GM18909 (cell line): ENCODE results near the gene C9.
"Not testable (repeated sequence)": the region's sequence is repeated elsewhere in the genome, so short reads cannot be mapped to it uniquely, and the experiment has no call there.

Experiments
- ATAC-seq: cut with Tn5 transposase; IDR thresholded peaks from one replicate; pipeline ENCODE4 v1.9.1; 2021; ENCODE audit warnings: mild to moderate bottlenecking; ENCODE audit not compliant: unreplicated experiment, poor library complexity

The C9 gene

GRCh38 chr5:39272869-39273231, 91.4 kb downstream of the C9 start:
- ATAC-seq: not testable (repeated sequence)

GRCh38 chr5:39270225-39270848, 94.0 kb downstream of the C9 start:
- peak; percentile 90 for ATAC-seq

GRCh38 chr5:39267186-39267585, 97.1 kb downstream of the C9 start:
- ATAC-seq: no peak

GRCh38 chr5:39266442-39266841, 97.9 kb downstream of the C9 start:
- no peak for ATAC-seq

- ATAC-seq: peak; percentile 95
These were observed 99.8 kb downstream of the C9 start for GRCh38 chr5:39264528-39264927.

- ATAC-seq: no peak
These were observed 101.3 kb downstream of the C9 start for GRCh38 chr5:39262981-39263380.

GRCh38 chr5:39260095-39260494, 104.2 kb downstream of the C9 start:
- no peak for ATAC-seq

- ATAC-seq: no peak
These were observed 106.7 kb downstream of the C9 start for GRCh38 chr5:39257554-39257953.

GRCh38 chr5:39256477-39257235, 107.6 kb downstream of the C9 start:
- no peak for ATAC-seq

GRCh38 chr5:39255406-39255805, 108.9 kb downstream of the C9 start:
- no peak for ATAC-seq

GRCh38 chr5:39254671-39255070, 109.6 kb downstream of the C9 start:
- no peak for ATAC-seq

GRCh38 chr5:39253196-39253595, 111.1 kb downstream of the C9 start:
- no peak for ATAC-seq

GRCh38 chr5:39249564-39250274, 114.6 kb downstream of the C9 start:
- no peak for ATAC-seq

- no peak for ATAC-seq
These were observed 115.2 kb downstream of the C9 start for GRCh38 chr5:39249069-39249468.

GRCh38 chr5:39240750-39241149, 123.5 kb downstream of the C9 start:
- no peak for ATAC-seq

- no peak for ATAC-seq
These were observed 125.8 kb downstream of the C9 start for GRCh38 chr5:39238366-39239105.

GRCh38 chr5:39236718-39237117, 127.6 kb downstream of the C9 start:
- no peak for ATAC-seq

GRCh38 chr5:39235648-39236047, 128.6 kb downstream of the C9 start:
- ATAC-seq: no peak

GRCh38 chr5:39234494-39234893, 129.8 kb downstream of the C9 start:
- ATAC-seq: not testable (repeated sequence)
